Measurements from ENCODE around the gene STIM2.
"Not testable (repeated sequence)": the region's sequence is repeated elsewhere in the genome, so short reads cannot be mapped to it uniquely, and the experiment has no call there.

Gene STIM2

GRCh38 chr4:26860157-26860921, at the start of gene STIM2:
STIM2 (plus strand) TSS chr4:26860841.
- peak; percentile 99 for FAIRE-seq
- peak; percentile 80 for DNase-seq (ENCODE audit: extremely low spot score, insufficient read length, low read depth)

GRCh38 chr4:26811571-26811970, 49.1 kb upstream of the STIM2 start:
- DNase-seq (ENCODE audit: extremely low spot score, insufficient read length, low read depth); FAIRE-seq: not testable (repeated sequence)

- DNase-seq (ENCODE audit: extremely low spot score, insufficient read length, low read depth): no peak
- no peak for FAIRE-seq
These were observed 48.5 kb upstream of the STIM2 start for GRCh38 chr4:26812049-26812714.

GRCh38 chr4:26813698-26814097, 46.9 kb upstream of the STIM2 start:
- DNase-seq (ENCODE audit: extremely low spot score, insufficient read length, low read depth): no peak
- no peak for FAIRE-seq

- DNase-seq (ENCODE audit: extremely low spot score, insufficient read length, low read depth) (no peak), FAIRE-seq (no peak)
These were observed 45.4 kb upstream of the STIM2 start for GRCh38 chr4:26815199-26815598.

- FAIRE-seq (no peak), DNase-seq (ENCODE audit: extremely low spot score, insufficient read length, low read depth) (no peak)
These were observed 44.9 kb upstream of the STIM2 start for GRCh38 chr4:26815706-26816105.

GRCh38 chr4:26819026-26819425, 41.6 kb upstream of the STIM2 start:
- no peak for FAIRE-seq
- DNase-seq (ENCODE audit: extremely low spot score, insufficient read length, low read depth): no peak

GRCh38 chr4:26819478-26820095, 41.1 kb upstream of the STIM2 start:
- DNase-seq (ENCODE audit: extremely low spot score, insufficient read length, low read depth) (no peak), FAIRE-seq (no peak)

- FAIRE-seq: no peak
- no peak for DNase-seq (ENCODE audit: extremely low spot score, insufficient read length, low read depth)
These were observed 40.3 kb upstream of the STIM2 start for GRCh38 chr4:26820346-26820745.

GRCh38 chr4:26821031-26821430, 39.6 kb upstream of the STIM2 start:
- FAIRE-seq: no peak
- no peak for DNase-seq (ENCODE audit: extremely low spot score, insufficient read length, low read depth)

GRCh38 chr4:26821677-26822503, 38.8 kb upstream of the STIM2 start:
- FAIRE-seq: no peak

GRCh38 chr4:26822546-26822945, 38.1 kb upstream of the STIM2 start:
- DNase-seq (ENCODE audit: extremely low spot score, insufficient read length, low read depth) (peak; percentile 43), FAIRE-seq (peak; percentile 89)

More at GRCh38 chr4:26821677-26822503, 38.8 kb upstream of the STIM2 start:
- no peak for DNase-seq (ENCODE audit: extremely low spot score, insufficient read length, low read depth)

- not testable (repeated sequence) for FAIRE-seq; DNase-seq (ENCODE audit: extremely low spot score, insufficient read length, low read depth)
These were observed 37.7 kb upstream of the STIM2 start for GRCh38 chr4:26822974-26823373.

GRCh38 chr4:26823583-26823982, 37.1 kb upstream of the STIM2 start:
- no peak for DNase-seq (ENCODE audit: extremely low spot score, insufficient read length, low read depth)
- peak; percentile 31 for FAIRE-seq

GRCh38 chr4:26824667-26825066, 36.0 kb upstream of the STIM2 start:
- FAIRE-seq: no peak
- no peak for DNase-seq (ENCODE audit: extremely low spot score, insufficient read length, low read depth)

GRCh38 chr4:26826721-26827120, 33.9 kb upstream of the STIM2 start:
- peak; percentile 97 for FAIRE-seq
- DNase-seq (ENCODE audit: extremely low spot score, insufficient read length, low read depth): peak; percentile 68

GRCh38 chr4:26827336-26827735, 33.3 kb upstream of the STIM2 start:
- FAIRE-seq; DNase-seq (ENCODE audit: extremely low spot score, insufficient read length, low read depth): not testable (repeated sequence)

- FAIRE-seq (no peak), DNase-seq (ENCODE audit: extremely low spot score, insufficient read length, low read depth) (no peak)
These were observed 32.8 kb upstream of the STIM2 start for GRCh38 chr4:26827798-26828197.

- no peak for FAIRE-seq
- DNase-seq (ENCODE audit: extremely low spot score, insufficient read length, low read depth): no peak
These were observed 31.6 kb upstream of the STIM2 start for GRCh38 chr4:26829018-26829417.

GRCh38 chr4:26830033-26830432, 30.6 kb upstream of the STIM2 start:
- FAIRE-seq (no peak), DNase-seq (ENCODE audit: extremely low spot score, insufficient read length, low read depth) (no peak)

All from GM18507 (cell line).